HFFc6 (cell line): ENCODE results near the gene UCN. TPM values are rescaled to one million over a fixed set of nuclear protein-coding genes. Genes with fewer than 3 reads are reported as not detected.

Source experiments
- DNase-seq: peaks from one replicate; pipeline ENCODE4 v3.0.0-alpha.2; 2018
- H3K27ac Mint-ChIP-seq: 2 replicates; pipeline ENCODE4 v1.8.0; 2020; ENCODE audit warnings: mild to moderate bottlenecking, mixed read lengths
- H3K27me3 Mint-ChIP-seq: 2 replicates; pipeline ENCODE4 v1.8.0; 2021; ENCODE audit warnings: mild to moderate bottlenecking, moderate library complexity, mixed read lengths; ENCODE audit not compliant: insufficient read depth
- H3K36me3 Mint-ChIP-seq: 2 replicates; pipeline ENCODE4 v1.8.0; 2021; ENCODE audit warnings: low read depth, mixed read lengths
- H3K4me1 Mint-ChIP-seq: 2 replicates; pipeline ENCODE4 v1.8.0; 2020; ENCODE audit warnings: low read depth, mixed read lengths
- H3K4me3 Mint-ChIP-seq: 2 replicates; pipeline ENCODE4 v1.8.0; 2020; ENCODE audit warnings: mild to moderate bottlenecking, moderate library complexity, mixed read lengths
- H3K9me3 Mint-ChIP-seq: 2 replicates; pipeline ENCODE4 v1.8.0; 2020; ENCODE audit warnings: mild to moderate bottlenecking, mixed read lengths
- CTCF ChIP-seq: fragments of 200-600 bp; sonication (generic); IDR thresholded peaks from 2 replicates; pipeline ENCODE4 v1.5.0; 2021; ENCODE audit warnings: antibody characterized with exemption, mild to moderate bottlenecking
- total RNA-seq, 6 experiments: library from RNA; stranded (reverse); fragmentation: NEBNext Ultra II Directional; extraction: Animal tissue kit (Norgen Biotek cat#: 25700); gene quantifications; 2 replicates in 1 of 6; 3 replicates in 5 of 6; pipeline ENCODE4 v1.2.3, GENCODE V29; 2021

The UCN gene
- total RNA-seq, 6 experiments from 2014 or later = 0.46 to 0.88 (median 0.73) TPM

DNA sequence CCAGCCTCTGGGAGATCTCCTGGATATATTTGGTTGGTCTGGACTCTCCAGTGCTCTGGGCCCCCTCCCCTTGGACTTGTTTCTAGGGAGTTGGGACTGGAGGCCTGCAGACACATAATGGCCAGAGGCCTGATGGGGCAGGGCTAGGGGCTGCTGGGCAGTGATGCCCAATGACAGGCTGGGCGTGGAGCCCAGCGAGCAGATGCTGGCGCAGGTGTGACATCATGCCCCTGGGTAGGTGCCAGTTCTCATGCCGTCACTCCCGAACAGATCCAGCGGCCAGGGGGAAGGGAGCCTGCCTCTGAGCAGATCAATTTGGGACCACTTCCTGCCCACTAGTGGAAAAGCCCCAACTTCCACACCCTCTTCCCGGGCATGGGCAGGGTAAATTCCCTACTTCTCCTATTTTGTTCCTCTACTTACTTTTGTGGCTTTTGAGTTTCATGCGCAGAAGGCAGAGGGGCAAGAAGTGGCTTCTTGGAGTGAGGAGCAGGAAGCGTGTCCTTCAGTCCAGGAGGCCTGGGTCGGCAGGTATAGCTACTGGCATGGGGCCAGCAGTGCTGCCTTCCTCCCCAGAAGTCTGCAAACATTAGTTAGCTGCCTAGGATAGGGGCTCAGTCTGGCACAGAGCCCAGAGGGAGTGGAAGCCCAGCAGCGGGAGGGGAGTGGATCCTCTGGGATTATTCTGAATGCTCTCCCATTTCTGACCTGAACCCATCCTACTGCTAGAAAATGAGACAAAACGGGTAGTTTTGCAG lies 8.6 kb upstream of the UCN start:
- no peak for DNase-seq
- Mint-ChIP-seq H3K27ac (no peak overlapping the region), H3K4me3 (no peak overlapping the region)

GRCh38 chr2:27315122-27315521 lies 6.9 kb upstream of the UCN start:
- Mint-ChIP-seq H3K36me3 (peaks cover 7% of the 10 kb centered on the region), H3K4me3 (no peak overlapping the region), H3K9me3 (no peaks in the 10 kb centered on the region), H3K27me3 (peaks cover 3% of the 10 kb centered on the region; the same call in 1 of the 2 replicates), H3K27ac (no peak overlapping the region), H3K4me1 (no peaks in the 10 kb centered on the region)
- TF ChIP-seq CTCF = no peak
- no peak for DNase-seq

More for the DNA sequence above, 8.6 kb upstream of the UCN start:
- no peak for TF ChIP-seq CTCF
- no peaks in the 10 kb centered on the region for H3K9me3 Mint-ChIP-seq
- peaks cover 15% of the 10 kb centered on the region for H3K4me1 Mint-ChIP-seq
- H3K36me3 Mint-ChIP-seq = no peaks in the 10 kb centered on the region
- peaks cover 3% of the 10 kb centered on the region; the same call in 1 of the 2 replicates for H3K27me3 Mint-ChIP-seq

DNA sequence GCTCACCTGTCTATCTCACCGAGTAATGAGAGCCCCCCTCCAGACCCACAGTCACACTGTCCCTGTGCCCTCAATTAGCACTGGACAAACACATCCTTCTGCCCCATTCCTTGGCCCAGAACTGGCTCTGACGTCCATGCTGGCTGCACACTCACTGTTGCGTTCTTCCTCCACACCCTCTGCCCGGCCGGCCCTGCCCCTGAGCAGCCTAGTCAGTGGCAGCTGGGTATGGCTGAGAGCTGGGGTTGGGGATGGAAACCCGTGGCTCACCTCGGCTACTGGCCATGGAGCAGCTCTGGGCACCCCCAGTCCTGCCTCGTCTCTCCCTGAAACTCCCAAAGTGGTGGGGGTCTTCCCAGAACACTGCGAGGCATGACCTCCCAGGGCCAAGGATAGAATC lies 6.5 kb upstream of the UCN start:
- TF ChIP-seq CTCF = no peak
- Mint-ChIP-seq H3K36me3 (peaks cover 11% of the 10 kb centered on the region), H3K27me3 (peaks cover 3% of the 10 kb centered on the region; the same call in 1 of the 2 replicates), H3K4me3 (no peak overlapping the region), H3K9me3 (no peaks in the 10 kb centered on the region), H3K27ac (no peak overlapping the region), H3K4me1 (no peaks in the 10 kb centered on the region)
- DNase-seq = no peak

- H3K27ac Mint-ChIP-seq = no peak overlapping the region
- H3K4me1 Mint-ChIP-seq = no peaks in the 10 kb centered on the region
- peaks cover 16% of the 10 kb centered on the region for H3K36me3 Mint-ChIP-seq
- no peak overlapping the region for H3K4me3 Mint-ChIP-seq
- no peak for TF ChIP-seq CTCF
- DNase-seq = no peak
- peaks cover 3% of the 10 kb centered on the region; the same call in 1 of the 2 replicates for H3K27me3 Mint-ChIP-seq
- H3K9me3 Mint-ChIP-seq = no peaks in the 10 kb centered on the region
These were observed 5.8 kb upstream of the UCN start for GRCh38 chr2:27313882-27314645.

DNA sequence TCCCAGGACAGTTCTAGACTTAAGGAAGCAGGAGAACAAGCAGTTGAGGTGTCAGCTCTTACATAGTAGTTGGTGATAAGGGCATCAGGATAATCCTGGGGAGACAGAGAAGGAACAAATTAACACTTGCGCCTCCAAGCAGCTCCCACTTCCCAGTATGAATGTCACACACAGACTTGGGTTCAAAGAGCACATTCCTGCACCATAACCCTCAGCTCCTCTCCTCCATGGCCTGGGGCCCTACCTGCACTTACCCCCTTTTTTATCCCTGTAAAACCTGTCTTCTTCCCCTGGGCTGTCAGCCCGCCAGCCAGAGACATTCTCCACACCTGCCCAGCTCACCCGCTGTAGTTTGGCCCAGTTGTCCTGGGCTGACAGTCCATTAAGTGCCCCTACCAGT lies 3.9 kb upstream of the UCN start:
- no peaks in the 10 kb centered on the region for H3K4me1 Mint-ChIP-seq
- no peaks in the 10 kb centered on the region for H3K9me3 Mint-ChIP-seq
- no peak overlapping the region for H3K4me3 Mint-ChIP-seq
- peaks cover 9% of the 10 kb centered on the region for H3K27me3 Mint-ChIP-seq
- no peak for DNase-seq
- TF ChIP-seq CTCF = no peak
- H3K36me3 Mint-ChIP-seq = peaks cover 22% of the 10 kb centered on the region
- H3K27ac Mint-ChIP-seq = no peak overlapping the region
